ENCODE data around the gene STMND1. TPM values are rescaled to one million over a fixed set of nuclear protein-coding genes. Genes with fewer than 3 reads are reported as not detected.
A peak's percentile ranks its signal among the peaks of the same experiment; 100 is the strongest.

STMND1 gene
- polyA plus RNA-seq, 1 donor from 2014 or later, result 0.59 TPM

- Histone ChIP-seq H3F3A (ENCODE audit: insufficient read depth, low read length, poor library complexity, severe bottlenecking) (no peaks in the 10 kb centered on the region), H3K27ac (ENCODE audit: low read length) (no peak overlapping the region), H3K27me3 (ENCODE audit: insufficient read depth, low read depth, low read length) (peaks cover 29% of the 10 kb centered on the region), H3K9ac (ENCODE audit: low read length) (no peak overlapping the region), H3K9me3 (ENCODE audit: low read length) (no peaks in the 10 kb centered on the region), H3K4me3 (ENCODE audit: low read length) (peak overlapping the region; percentile 62), H3K79me2 (replicated peaks; ENCODE audit: insufficient read depth, low read length) (no peaks in the 10 kb centered on the region), H4K20me1 (ENCODE audit: insufficient read depth) (no peaks in the 10 kb centered on the region), H2AFZ (ENCODE audit: low read depth, low read length) (no peak overlapping the region), H3K4me2 (ENCODE audit: low read length) (no peak overlapping the region), H3K36me3 (ENCODE audit: insufficient read depth, low read length) (no peaks in the 10 kb centered on the region), H3K9me2 (ENCODE audit: insufficient read depth, low read length) (no peaks in the 10 kb centered on the region)
- TF ChIP-seq, protein P1, sequence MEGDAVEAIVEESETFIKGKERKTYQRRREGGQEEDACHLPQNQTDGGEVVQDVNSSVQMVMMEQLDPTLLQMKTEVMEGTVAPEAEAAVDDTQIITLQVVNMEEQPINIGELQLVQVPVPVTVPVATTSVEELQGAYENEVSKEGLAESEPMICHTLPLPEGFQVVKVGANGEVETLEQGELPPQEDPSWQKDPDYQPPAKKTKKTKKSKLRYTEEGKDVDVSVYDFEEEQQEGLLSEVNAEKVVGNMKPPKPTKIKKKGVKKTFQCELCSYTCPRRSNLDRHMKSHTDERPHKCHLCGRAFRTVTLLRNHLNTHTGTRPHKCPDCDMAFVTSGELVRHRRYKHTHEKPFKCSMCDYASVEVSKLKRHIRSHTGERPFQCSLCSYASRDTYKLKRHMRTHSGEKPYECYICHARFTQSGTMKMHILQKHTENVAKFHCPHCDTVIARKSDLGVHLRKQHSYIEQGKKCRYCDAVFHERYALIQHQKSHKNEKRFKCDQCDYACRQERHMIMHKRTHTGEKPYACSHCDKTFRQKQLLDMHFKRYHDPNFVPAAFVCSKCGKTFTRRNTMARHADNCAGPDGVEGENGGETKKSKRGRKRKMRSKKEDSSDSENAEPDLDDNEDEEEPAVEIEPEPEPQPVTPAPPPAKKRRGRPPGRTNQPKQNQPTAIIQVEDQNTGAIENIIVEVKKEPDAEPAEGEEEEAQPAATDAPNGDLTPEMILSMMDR (IDR thresholded peaks at IDR 0.05; ENCODE audit: poor library complexity, severe bottlenecking), result peak; percentile 25
- TF ChIP-seq, protein P2, sequence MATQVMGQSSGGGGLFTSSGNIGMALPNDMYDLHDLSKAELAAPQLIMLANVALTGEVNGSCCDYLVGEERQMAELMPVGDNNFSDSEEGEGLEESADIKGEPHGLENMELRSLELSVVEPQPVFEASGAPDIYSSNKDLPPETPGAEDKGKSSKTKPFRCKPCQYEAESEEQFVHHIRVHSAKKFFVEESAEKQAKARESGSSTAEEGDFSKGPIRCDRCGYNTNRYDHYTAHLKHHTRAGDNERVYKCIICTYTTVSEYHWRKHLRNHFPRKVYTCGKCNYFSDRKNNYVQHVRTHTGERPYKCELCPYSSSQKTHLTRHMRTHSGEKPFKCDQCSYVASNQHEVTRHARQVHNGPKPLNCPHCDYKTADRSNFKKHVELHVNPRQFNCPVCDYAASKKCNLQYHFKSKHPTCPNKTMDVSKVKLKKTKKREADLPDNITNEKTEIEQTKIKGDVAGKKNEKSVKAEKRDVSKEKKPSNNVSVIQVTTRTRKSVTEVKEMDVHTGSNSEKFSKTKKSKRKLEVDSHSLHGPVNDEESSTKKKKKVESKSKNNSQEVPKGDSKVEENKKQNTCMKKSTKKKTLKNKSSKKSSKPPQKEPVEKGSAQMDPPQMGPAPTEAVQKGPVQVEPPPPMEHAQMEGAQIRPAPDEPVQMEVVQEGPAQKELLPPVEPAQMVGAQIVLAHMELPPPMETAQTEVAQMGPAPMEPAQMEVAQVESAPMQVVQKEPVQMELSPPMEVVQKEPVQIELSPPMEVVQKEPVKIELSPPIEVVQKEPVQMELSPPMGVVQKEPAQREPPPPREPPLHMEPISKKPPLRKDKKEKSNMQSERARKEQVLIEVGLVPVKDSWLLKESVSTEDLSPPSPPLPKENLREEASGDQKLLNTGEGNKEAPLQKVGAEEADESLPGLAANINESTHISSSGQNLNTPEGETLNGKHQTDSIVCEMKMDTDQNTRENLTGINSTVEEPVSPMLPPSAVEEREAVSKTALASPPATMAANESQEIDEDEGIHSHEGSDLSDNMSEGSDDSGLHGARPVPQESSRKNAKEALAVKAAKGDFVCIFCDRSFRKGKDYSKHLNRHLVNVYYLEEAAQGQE (IDR thresholded peaks at IDR 0.05; ENCODE audit: borderline replicate concordance), result no peak
These were observed 514 bp downstream of the STMND1 start for GRCh38 chr6:17102258-17102870.

GRCh38 chr6:17103715-17104114 is 1.9 kb downstream of the STMND1 start:
- Histone ChIP-seq H4K20me1 (ENCODE audit: insufficient read depth) (no peaks in the 10 kb centered on the region), H3K9me2 (ENCODE audit: insufficient read depth, low read length) (no peaks in the 10 kb centered on the region), H3K9me3 (ENCODE audit: low read length) (no peaks in the 10 kb centered on the region), H3K27me3 (ENCODE audit: insufficient read depth, low read depth, low read length) (peaks cover 29% of the 10 kb centered on the region), H3K9ac (ENCODE audit: low read length) (no peak overlapping the region), H2AFZ (ENCODE audit: low read depth, low read length) (no peak overlapping the region), H3K27ac (ENCODE audit: low read length) (no peak overlapping the region), H3K4me2 (ENCODE audit: low read length) (no peak overlapping the region), H3F3A (ENCODE audit: insufficient read depth, low read length, poor library complexity, severe bottlenecking) (no peaks in the 10 kb centered on the region), H3K79me2 (replicated peaks; ENCODE audit: insufficient read depth, low read length) (no peaks in the 10 kb centered on the region), H3K36me3 (ENCODE audit: insufficient read depth, low read length) (no peaks in the 10 kb centered on the region), H3K4me3 (ENCODE audit: low read length) (no peak overlapping the region)
- TF ChIP-seq RAD21 (conservative IDR thresholded peaks at IDR 0.05), result no peak
- TF ChIP-seq MXI1 (conservative IDR thresholded peaks at IDR 0.05; ENCODE audit: poor library complexity, severe bottlenecking), result no peak
- no peak for TF ChIP-seq POLR2AphosphoS5 (IDR thresholded peaks at IDR 0.05)
- TF ChIP-seq, protein P1 (IDR thresholded peaks at IDR 0.05; ENCODE audit: poor library complexity, severe bottlenecking), result no peak
- no peak for TF ChIP-seq TAF1 (IDR thresholded peaks at IDR 0.05; ENCODE audit: low read depth)
- no peak for TF ChIP-seq EP300 (conservative IDR thresholded peaks at IDR 0.05; ENCODE audit: poor library complexity, severe bottlenecking)

All from neural cell (in vitro differentiated cells).